GM19324 (cell line): ENCODE measurements around the gene EFNB1.

Experiments used
- ATAC-seq: cut with Tn5 transposase; IDR thresholded peaks from one replicate; pipeline ENCODE4 v1.9.1; 2021; ENCODE audit warnings: mild to moderate bottlenecking, moderate library complexity; ENCODE audit not compliant: unreplicated experiment, low FRiP score

EFNB1 gene

DNA sequence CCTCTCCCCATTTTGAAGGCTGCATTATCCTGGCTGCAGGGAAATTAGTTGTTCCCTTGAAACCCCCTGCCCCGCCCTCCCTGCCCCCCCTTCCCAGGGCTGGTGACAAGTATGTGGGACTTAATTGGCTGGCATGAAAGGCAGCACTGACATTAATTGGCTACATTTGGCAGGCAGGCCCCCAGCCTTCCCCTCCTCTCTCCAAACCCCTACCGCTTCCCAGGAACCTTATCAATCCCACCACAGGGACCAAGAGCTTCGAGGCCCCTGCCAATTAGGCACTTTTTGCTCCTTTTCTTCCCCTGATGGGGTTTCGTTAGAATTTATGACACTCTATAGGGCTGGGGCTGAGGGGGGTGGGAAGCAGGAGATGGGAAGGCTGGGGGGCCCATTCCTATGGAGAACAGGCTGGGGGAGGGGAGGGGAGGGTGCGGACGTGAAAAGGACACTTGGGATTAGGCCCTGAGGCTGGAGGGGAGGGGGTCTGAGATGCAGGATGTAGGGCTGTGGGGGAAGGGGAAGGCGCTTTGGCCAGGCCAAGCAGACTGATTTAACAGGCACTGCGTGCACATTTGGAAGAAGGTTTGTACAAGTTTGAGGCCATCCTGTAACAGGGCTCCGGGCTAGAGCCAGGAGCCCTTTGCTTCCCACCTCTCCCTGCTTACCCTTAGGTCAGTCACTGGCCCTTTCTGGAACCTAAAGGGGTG, 52.2 kb downstream of the EFNB1 start:
- no peak for ATAC-seq

DNA sequence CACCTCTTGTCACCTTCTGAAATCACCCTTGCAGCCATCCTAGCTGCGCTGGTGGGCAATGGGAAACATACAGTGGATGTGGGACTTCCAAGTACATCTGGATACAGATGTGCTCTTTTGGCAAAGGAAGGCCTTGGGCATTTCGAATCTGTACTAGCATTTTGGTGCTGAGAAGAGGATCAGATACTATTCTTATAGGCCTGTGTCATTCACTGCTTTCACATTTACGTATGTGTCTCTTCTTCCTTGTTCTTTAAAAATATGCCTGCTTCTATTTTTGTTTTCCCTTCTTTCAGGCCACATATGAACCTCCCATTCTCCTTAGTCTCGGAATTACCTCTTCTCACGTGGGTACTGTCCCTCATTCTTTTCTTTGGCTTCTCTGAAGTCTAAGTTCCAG, 53.1 kb downstream of the EFNB1 start:
- ATAC-seq, result no peak

- ATAC-seq, result no peak
Observed at GRCh38 chrX:68883800-68884199, 55.0 kb downstream of the EFNB1 start.

DNA sequence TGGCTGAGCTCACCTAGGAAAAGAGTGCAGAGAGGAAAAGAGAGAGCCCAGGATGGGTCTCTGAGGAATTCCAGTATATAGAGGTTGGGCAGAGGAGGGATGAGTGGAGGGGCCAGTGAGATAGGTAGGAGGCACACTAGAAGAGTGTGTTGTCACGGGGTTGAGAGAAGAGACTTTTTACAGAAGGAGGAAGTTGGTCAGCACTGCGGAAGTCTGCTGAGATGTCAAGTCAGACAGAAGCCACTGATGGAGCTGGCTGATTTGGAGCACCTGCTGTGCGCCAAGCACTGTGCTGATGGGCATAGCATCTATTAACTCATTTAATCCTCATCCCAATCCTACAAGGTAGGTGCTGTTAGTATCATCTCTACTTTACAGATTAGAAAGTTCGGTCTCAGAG, 60.4 kb downstream of the EFNB1 start:
- ATAC-seq, result no peak
